ENCODE data around the gene ILDR2.

Gene ILDR2

DNA sequence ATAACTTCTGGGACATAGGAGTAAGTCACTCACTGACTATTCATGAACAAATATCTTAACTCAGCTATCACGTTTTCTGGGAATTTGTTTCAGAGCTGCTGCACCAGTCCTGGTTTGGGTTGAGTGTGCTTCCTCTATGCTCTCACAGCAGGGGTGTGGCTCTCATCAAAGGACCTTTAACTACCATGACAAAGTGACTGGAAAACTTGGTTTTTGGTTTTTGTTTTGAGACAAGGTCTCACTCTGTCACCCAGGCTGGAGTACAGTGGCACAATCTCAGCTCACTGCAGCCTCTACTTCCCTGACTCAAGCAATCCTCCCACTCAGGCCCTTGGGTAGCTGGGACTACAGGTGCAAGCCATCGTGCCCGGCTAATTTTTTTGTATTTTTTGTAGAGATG is 4.1 kb downstream of the ILDR2 start:
- no peak overlapping the region for H3K4me3 ChIP-seq (ENCODE audit: low read depth, low read length)
- TF ChIP-seq, protein P1, sequence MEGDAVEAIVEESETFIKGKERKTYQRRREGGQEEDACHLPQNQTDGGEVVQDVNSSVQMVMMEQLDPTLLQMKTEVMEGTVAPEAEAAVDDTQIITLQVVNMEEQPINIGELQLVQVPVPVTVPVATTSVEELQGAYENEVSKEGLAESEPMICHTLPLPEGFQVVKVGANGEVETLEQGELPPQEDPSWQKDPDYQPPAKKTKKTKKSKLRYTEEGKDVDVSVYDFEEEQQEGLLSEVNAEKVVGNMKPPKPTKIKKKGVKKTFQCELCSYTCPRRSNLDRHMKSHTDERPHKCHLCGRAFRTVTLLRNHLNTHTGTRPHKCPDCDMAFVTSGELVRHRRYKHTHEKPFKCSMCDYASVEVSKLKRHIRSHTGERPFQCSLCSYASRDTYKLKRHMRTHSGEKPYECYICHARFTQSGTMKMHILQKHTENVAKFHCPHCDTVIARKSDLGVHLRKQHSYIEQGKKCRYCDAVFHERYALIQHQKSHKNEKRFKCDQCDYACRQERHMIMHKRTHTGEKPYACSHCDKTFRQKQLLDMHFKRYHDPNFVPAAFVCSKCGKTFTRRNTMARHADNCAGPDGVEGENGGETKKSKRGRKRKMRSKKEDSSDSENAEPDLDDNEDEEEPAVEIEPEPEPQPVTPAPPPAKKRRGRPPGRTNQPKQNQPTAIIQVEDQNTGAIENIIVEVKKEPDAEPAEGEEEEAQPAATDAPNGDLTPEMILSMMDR (IDR thresholded peaks at IDR 0.05; ENCODE audit: low read depth, low read length): no peak

DNA sequence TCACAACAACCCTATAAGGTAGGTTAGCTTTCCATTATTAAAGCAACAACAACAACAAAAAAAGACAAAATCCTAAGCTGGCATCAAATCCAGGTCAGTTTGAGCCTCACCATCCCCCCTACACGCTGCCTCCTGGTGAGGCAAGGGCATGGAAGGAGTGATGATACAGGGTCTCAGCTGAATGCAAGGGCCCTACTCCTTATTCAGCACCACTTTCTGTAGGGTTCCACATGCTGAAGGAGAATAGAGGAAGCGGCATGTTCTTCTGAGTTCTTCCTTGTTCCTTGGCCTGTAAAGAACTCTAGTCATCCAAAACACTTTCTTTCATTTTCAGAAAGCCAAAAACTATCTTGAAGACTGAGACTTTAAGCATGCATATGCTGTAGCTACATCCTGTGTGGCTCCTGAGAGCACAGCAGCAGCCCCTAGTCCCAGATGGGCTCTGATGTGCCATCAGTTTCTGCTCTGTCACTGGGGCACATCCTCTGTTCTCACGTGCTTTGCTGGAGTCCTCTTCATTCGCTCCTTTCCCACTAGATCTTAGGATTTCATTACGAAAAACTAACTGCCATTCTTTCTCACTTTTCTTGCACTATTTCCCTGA is 6.2 kb downstream of the ILDR2 start:
- no peak overlapping the region for H3K4me3 ChIP-seq (ENCODE audit: low read depth, low read length)
- TF ChIP-seq, protein P1 (IDR thresholded peaks at IDR 0.05; ENCODE audit: low read depth, low read length): no peak

DNA sequence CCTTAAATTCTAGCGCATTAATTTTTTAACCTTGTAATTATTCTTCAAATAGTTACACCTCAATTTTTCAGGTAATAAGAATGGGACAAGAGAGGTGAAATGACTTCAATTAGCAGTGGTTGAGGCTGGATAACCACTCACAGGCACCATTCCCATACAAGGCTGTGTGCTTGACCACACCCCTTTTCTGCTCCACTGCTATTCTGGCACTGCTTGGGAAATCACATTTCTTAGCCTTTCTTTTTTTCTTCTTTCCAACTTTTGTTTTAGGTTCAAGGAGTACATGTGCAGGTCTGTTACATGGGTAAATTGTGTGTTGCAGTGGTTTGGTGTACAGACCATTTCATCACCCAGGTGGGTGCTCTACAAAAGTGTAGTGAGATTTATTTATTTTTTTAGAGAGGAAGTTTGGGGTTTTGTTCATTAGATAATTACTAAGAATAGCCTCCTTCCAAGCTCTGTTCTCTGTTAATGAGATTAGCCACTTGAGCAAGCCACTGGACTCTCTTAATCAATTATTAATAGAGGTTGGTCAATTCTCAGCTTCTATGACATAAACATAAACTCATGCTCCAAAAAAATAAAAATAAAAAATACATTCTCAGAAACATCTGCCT is 14.4 kb downstream of the ILDR2 start:
- TF ChIP-seq, protein P1 (IDR thresholded peaks at IDR 0.05; ENCODE audit: low read depth, low read length): no peak
- H3K4me3 ChIP-seq (ENCODE audit: low read depth, low read length): no peak overlapping the region

DNA sequence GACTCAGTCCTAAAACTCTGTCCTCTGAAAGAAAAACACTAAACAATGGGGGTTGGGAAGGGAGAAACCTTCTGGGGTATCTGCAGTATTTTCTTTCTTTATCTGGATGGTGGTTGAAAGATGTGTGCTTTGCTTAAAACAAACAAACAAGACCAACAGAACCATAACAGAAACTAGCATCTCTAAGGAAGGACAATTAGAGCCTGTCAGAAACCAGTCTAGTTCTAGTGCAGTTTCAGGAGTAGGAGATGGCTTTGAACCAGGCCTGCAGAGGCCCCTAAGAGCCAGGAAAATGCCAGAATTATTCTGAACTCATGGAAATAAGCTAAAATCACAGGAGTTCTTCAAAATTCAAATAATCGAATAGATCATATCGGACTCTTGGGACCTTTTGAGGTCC is 18.5 kb downstream of the ILDR2 start:
- H3K4me3 ChIP-seq (ENCODE audit: low read depth, low read length): no peak overlapping the region

GRCh38 chr1:166956057-166956850 is 19.1 kb downstream of the ILDR2 start:
- H3K4me3 ChIP-seq (ENCODE audit: low read depth, low read length): no peak overlapping the region
- TF ChIP-seq, protein P1 (IDR thresholded peaks at IDR 0.05; ENCODE audit: low read depth, low read length): no peak

More for the DNA sequence above, 18.5 kb downstream of the ILDR2 start:
- TF ChIP-seq, protein P1 (IDR thresholded peaks at IDR 0.05; ENCODE audit: low read depth, low read length): no peak

- TF ChIP-seq, protein P1 (IDR thresholded peaks at IDR 0.05; ENCODE audit: low read depth, low read length): no peak
- H3K4me3 ChIP-seq (ENCODE audit: low read depth, low read length): no peak overlapping the region
Observed at GRCh38 chr1:166953491-166953890, 21.8 kb downstream of the ILDR2 start.
